Gastroesophageal sphincter (tissue), 4 donors: Measurements from ENCODE around the gene CNTRL. TPM values are rescaled to one million over a fixed set of nuclear protein-coding genes. Genes with fewer than 3 reads are reported as not detected.

Experiments
- ATAC-seq: fragments of 150-250 bp; one replicate; pipeline ENCODE4 v1.9.1; 2016; ENCODE audit warnings: mild to moderate bottlenecking, moderate library complexity
- H3K27ac ChIP-seq, 4 donors: fragments of 200-600 bp; sonication (generic) in 3 of 4; 1 replicate in 3 of 4; 2 replicates in 1 of 4; pipeline ENCODE4 v1.5.1; 2016 to 2019
- H3K27me3 ChIP-seq: fragments of 200-600 bp; sonication (generic); one replicate; pipeline ENCODE4 v1.5.1; 2019
- H3K36me3 ChIP-seq, 2 donors: fragments of 200-600 bp; sonication (generic); one replicate each; pipeline ENCODE4 v1.5.1; 2019; ENCODE audit warnings: control low read depth in 1 of 2
- H3K4me1 ChIP-seq, 3 donors: fragments of 200-600 bp; sonication (generic); 1 replicate in 2 of 3; 2 replicates in 1 of 3; pipeline ENCODE4 v1.5.1; 2016 to 2019; ENCODE audit warnings: control low read depth in 2 of 3
- H3K4me3 ChIP-seq, 2 donors: fragments of 200-600 bp; sonication (generic); one replicate each; pipeline ENCODE4 v1.5.1; 2019; ENCODE audit warnings: mild to moderate bottlenecking in 1 of 2, moderate library complexity in 1 of 2
- H3K9me3 ChIP-seq, 3 donors: fragments of 200-600 bp; sonication (generic); one replicate each; pipeline ENCODE4 v1.5.1; 2017 to 2019; ENCODE audit warnings: control low read depth in 2 of 3
- CTCF ChIP-seq, 4 experiments: fragments of 200-600 bp in 2 of 4; fragments of 450-650 bp in 2 of 4; sonication (generic) in 1 of 4; IDR thresholded peaks; one replicate each; pipeline ENCODE4 v1.5.1; 2017 to 2019; ENCODE audit warnings: antibody characterized with exemption in 4 of 4, mild to moderate bottlenecking in 2 of 4, moderate library complexity in 2 of 4
- EP300 ChIP-seq: sonication (generic); formaldehyde crosslinking; IDR thresholded peaks from one replicate; pipeline ENCODE4 v1.6.1; 2017; ENCODE audit warnings: antibody characterized with exemption, mild to moderate bottlenecking
- POLR2A ChIP-seq, 2 donors: fragments of 450-650 bp; IDR thresholded peaks; one replicate each; pipeline ENCODE4 v1.6.1; 2017; ENCODE audit warnings: antibody characterized with exemption in 2 of 2, mild to moderate bottlenecking in 2 of 2, moderate library complexity in 1 of 2
- POLR2AphosphoS5 ChIP-seq: sonication (generic); formaldehyde crosslinking; IDR thresholded peaks from one replicate; pipeline ENCODE4 v1.6.1; 2017; ENCODE audit warnings: antibody characterized with exemption
- WGBS, 2 donors: methylation state at CpG; one replicate each; pipeline ENCODE4 v1.1.5; 2018; ENCODE audit warnings: low coverage in 1 of 2; 5-methylcytosine and 5-hydroxymethylcytosine counted together
- total RNA-seq, 4 donors: library from RNA; depleted of rRNA; stranded (reverse); fragments of >200 nt; gene quantifications; one replicate each; pipeline ENCODE4 v1.1.0, GENCODE V29; 2016

CNTRL gene
- total RNA-seq, 4 donors from 2014 or later: 7.3 to 18.7 (median 16.9) TPM

- H3K27me3 ChIP-seq: no peaks in the 10 kb centered on the region
- no peak for ATAC-seq
- no peaks in the 10 kb centered on the region for H3K4me1 ChIP-seq
- H3K4me3 ChIP-seq: no peak overlapping the region
- peaks cover 3 to 83% of the 10 kb centered on the region in 2 donors for H3K36me3 ChIP-seq
- no peak overlapping the region for H3K27ac ChIP-seq
- TF ChIP-seq POLR2AphosphoS5: no peak
- TF ChIP-seq EP300: no peak
- TF ChIP-seq CTCF (IDR thresholded peaks at IDR 0.05): no peak
- TF ChIP-seq POLR2A (IDR thresholded peaks at IDR 0.05): no peak
- H3K9me3 ChIP-seq: no peaks in the 10 kb centered on the region
- WGBS, 2 donors: 34 to 39% methylated on average over 2 of the region's 2 CpGs
Measured at GRCh38 chr9:121156263-121156731, 81.5 kb downstream of the CNTRL start.

- Histone ChIP-seq H3K27ac (no peak overlapping the region), H3K27me3 (no peaks in the 10 kb centered on the region), H3K9me3 (no peaks in the 10 kb centered on the region), H3K36me3 (peaks cover 3 to 89% of the 10 kb centered on the region in 2 donors), H3K4me3 (no peak overlapping the region), H3K4me1 (no peaks in the 10 kb centered on the region)
- TF ChIP-seq POLR2AphosphoS5 (no peak), POLR2A (IDR thresholded peaks at IDR 0.05) (no peak), EP300 (no peak), CTCF (IDR thresholded peaks at IDR 0.05) (no peak)
- ATAC-seq: no peak
- 93 to 94% methylated on average over 3 to 4 of the region's 4 CpGs for WGBS, 2 donors
Measured at GRCh38 chr9:121157939-121158338, 83.2 kb downstream of the CNTRL start.

- H3K27me3 ChIP-seq: no peaks in the 10 kb centered on the region
- no peak overlapping the region for H3K4me3 ChIP-seq
- H3K9me3 ChIP-seq: no peaks in the 10 kb centered on the region
- TF ChIP-seq POLR2AphosphoS5 (no peak), EP300 (no peak), CTCF (IDR thresholded peaks at IDR 0.05) (no peak), POLR2A (IDR thresholded peaks at IDR 0.05) (no peak)
- no peaks in the 10 kb centered on the region for H3K4me1 ChIP-seq
- H3K36me3 ChIP-seq: peaks cover 3 to 88% of the 10 kb centered on the region in 2 donors
- no peak overlapping the region for H3K27ac ChIP-seq
- no peak for ATAC-seq
- WGBS, 2 donors: 79 to 88% methylated on average over 1 of the region's 1 CpG
Measured at GRCh38 chr9:121160025-121160424, 85.3 kb downstream of the CNTRL start.

GRCh38 chr9:121168052-121168451, 93.3 kb downstream of the CNTRL start:
- ATAC-seq: no peak
- Histone ChIP-seq H3K36me3 (peaks cover 0 to 88% of the 10 kb centered on the region in 2 donors), H3K27ac (no peak overlapping the region), H3K27me3 (no peaks in the 10 kb centered on the region), H3K4me1 (no peaks in the 10 kb centered on the region), H3K4me3 (no peak overlapping the region), H3K9me3 (no peaks in the 10 kb centered on the region)
- no peak for TF ChIP-seq CTCF (IDR thresholded peaks at IDR 0.05)
- no peak for TF ChIP-seq POLR2AphosphoS5
- no peak for TF ChIP-seq EP300
- no peak for TF ChIP-seq POLR2A (IDR thresholded peaks at IDR 0.05)
- 86 to 100% methylated on average over 2 of the region's 2 CpGs for WGBS, 2 donors

- H3K36me3 ChIP-seq: peaks cover 0 to 92% of the 10 kb centered on the region in 2 donors
- H3K27ac ChIP-seq: no peak overlapping the region
- peak; percentile 65 for ATAC-seq
- WGBS, 2 donors: 53 to 63% methylated on average over 1 to 2 of the region's 3 CpGs
- no peaks in the 10 kb centered on the region for H3K27me3 ChIP-seq
- H3K4me1 ChIP-seq: no peaks in the 10 kb centered on the region
- no peak overlapping the region for H3K4me3 ChIP-seq
- no peaks in the 10 kb centered on the region for H3K9me3 ChIP-seq
- TF ChIP-seq CTCF (IDR thresholded peaks at IDR 0.05) (peak; percentile 14 to 44 (median 30)), EP300 (no peak), POLR2AphosphoS5 (no peak), POLR2A (IDR thresholded peaks at IDR 0.05) (no peak)
Measured at GRCh38 chr9:121169094-121169601, 94.4 kb downstream of the CNTRL start.
